D721Med (cell line): ENCODE results near the gene SLC44A3.

ENCODE experiments used
- DNase-seq: peaks from one replicate; pipeline ENCODE4 v3.0.0; 2011; ENCODE audit warnings: low spot score; ENCODE audit not compliant: insufficient read length
- FAIRE-seq: peaks from 2 replicates; lab custom pipeline; 2011; peaks lifted over from hg19 to GRCh38; lab: Jason Lieb, UNC
- CTCF ChIP-seq: IDR thresholded peaks from 2 replicates; pipeline ENCODE4 v1.5.1; 2012; ENCODE audit warnings: mild to moderate bottlenecking, control low read depth; ENCODE audit not compliant: insufficient read depth; ENCODE audit errors: missing control alignments

Gene SLC44A3

GRCh38 chr1:94912263-94913184 is 92.4 kb downstream of the SLC44A3 start:
- TF ChIP-seq CTCF, result no peak
- FAIRE-seq, result no peak
- DNase-seq, result no peak

- FAIRE-seq (no peak), DNase-seq (no peak)
Measured at GRCh38 chr1:94917251-94917650, 97.1 kb downstream of the SLC44A3 start.

GRCh38 chr1:94919241-94920030 is 99.3 kb downstream of the SLC44A3 start:
- TF ChIP-seq CTCF, result no peak
- DNase-seq (no peak), FAIRE-seq (no peak)

More at GRCh38 chr1:94917251-94917650, 97.1 kb downstream of the SLC44A3 start:
- no peak for TF ChIP-seq CTCF

- FAIRE-seq (no peak), DNase-seq (no peak)
- no peak for TF ChIP-seq CTCF
Measured at GRCh38 chr1:94920061-94920460, 99.9 kb downstream of the SLC44A3 start.

- FAIRE-seq (no peak), DNase-seq (no peak)
- no peak for TF ChIP-seq CTCF
Measured at GRCh38 chr1:94921977-94922376, 101.8 kb downstream of the SLC44A3 start.

- no peak for TF ChIP-seq CTCF
- FAIRE-seq, result no peak
- DNase-seq, result no peak
Measured at GRCh38 chr1:94922761-94923331, 102.7 kb downstream of the SLC44A3 start.
